Ishikawa (cell line): ENCODE data around the gene AKAP14.

Experiments
- CEBPB ChIP-seq: IDR thresholded peaks from 2 replicates; pipeline ENCODE4 v1.6.1; 2012
- CREB1 ChIP-seq: IDR thresholded peaks from 2 replicates; pipeline ENCODE4 v1.6.1; 2012; ENCODE audit warnings: low read depth
- EGR1 ChIP-seq: IDR thresholded peaks from 2 replicates; pipeline ENCODE4 v1.6.1; 2012
- EP300 ChIP-seq: IDR thresholded peaks from 2 replicates; pipeline ENCODE4 v1.6.1; 2012; ENCODE audit warnings: borderline replicate concordance
- NFIC ChIP-seq: IDR thresholded peaks from 2 replicates; pipeline ENCODE4 v1.6.1; 2012
- RAD21 ChIP-seq: IDR thresholded peaks from 2 replicates; pipeline ENCODE4 v1.6.1; 2012; ENCODE audit warnings: low read depth
- REST ChIP-seq: IDR thresholded peaks from 2 replicates; pipeline ENCODE4 v1.6.1; 2012; ENCODE audit warnings: low read depth, mild to moderate bottlenecking
- TAF1 ChIP-seq: IDR thresholded peaks from 2 replicates; pipeline ENCODE4 v1.6.1; 2012; ENCODE audit warnings: low read depth, mild to moderate bottlenecking
- TCF12 ChIP-seq: IDR thresholded peaks from 2 replicates; pipeline ENCODE4 v1.6.1; 2012; ENCODE audit warnings: low read depth
- TEAD4 ChIP-seq: IDR thresholded peaks from 2 replicates; pipeline ENCODE4 v1.6.1; 2012
- YY1 ChIP-seq: IDR thresholded peaks from 2 replicates; pipeline ENCODE4 v1.6.1; 2012; ENCODE audit warnings: low read depth
- ZBTB7A ChIP-seq: IDR thresholded peaks from 2 replicates; pipeline ENCODE4 v1.6.1; 2012; ENCODE audit warnings: low read depth
- TF ChIP-seq, protein P1 (sequence below): IDR thresholded peaks from 2 replicates; pipeline ENCODE4 v1.6.1; 2012
- TF ChIP-seq, protein P2 (sequence below): IDR thresholded peaks from 2 replicates; pipeline ENCODE4 v1.6.1; 2012

AKAP14 gene

GRCh38 chrX:119880076-119880475, 15.6 kb upstream of the AKAP14 start:
- TF ChIP-seq TCF12 (no peak), ZBTB7A (no peak), REST (no peak), TAF1 (no peak)

DNA sequence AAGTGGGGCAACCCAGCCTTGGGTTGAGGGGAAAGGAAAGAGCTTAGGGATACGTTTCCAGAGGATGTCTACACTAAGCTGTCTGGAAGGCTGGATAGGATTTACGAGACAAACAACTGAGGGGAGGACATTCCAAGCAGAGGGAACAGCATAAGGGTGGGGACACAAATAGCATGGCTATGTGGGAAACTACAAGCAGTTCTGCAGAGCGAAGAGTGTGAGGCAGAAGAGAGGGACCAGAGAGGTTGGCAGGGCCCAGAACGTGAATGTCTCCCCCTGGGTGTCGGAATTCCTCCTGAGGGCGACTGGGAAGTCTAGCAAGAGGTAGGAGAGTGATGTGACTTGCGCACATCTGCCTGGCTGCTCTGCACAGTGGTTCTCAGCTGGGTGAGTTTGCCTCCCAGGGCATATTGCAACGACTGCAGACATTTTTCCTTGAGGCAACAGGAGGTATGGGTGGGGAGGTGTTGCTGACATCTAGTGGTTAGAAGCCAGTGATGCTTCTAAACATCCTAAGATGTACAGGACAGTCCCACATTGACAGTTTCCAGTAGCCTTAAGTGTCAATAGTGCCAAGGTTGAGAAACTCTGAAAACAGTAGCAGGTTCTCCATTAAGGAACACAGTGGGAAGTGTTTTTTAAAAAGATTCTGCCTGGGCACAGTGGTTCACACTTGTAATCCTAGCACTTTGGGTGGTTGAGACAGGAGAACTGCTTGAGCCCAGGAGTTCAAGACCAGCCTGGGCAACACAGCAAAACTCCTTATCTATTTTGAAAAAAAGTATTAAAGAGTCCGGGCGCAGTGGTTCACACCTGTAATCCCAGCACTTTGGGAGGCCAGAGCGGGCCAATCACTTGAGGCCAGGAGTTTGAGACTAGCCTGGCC, 14.9 kb upstream of the AKAP14 start:
- TF ChIP-seq EGR1 (no peak), RAD21 (peak; percentile 33; the same call in 1 of the 2 replicates)

GRCh38 chrX:119885554-119886428, 9.9 kb upstream of the AKAP14 start:
- TF ChIP-seq TAF1 (no peak), TEAD4 (no peak), ZBTB7A (no peak), REST (no peak), RAD21 (no peak), TCF12 (no peak), CREB1 (no peak)
- TF ChIP-seq, protein P1, sequence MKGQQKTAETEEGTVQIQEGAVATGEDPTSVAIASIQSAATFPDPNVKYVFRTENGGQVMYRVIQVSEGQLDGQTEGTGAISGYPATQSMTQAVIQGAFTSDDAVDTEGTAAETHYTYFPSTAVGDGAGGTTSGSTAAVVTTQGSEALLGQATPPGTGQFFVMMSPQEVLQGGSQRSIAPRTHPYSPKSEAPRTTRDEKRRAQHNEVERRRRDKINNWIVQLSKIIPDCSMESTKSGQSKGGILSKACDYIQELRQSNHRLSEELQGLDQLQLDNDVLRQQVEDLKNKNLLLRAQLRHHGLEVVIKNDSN: no peak

DNA sequence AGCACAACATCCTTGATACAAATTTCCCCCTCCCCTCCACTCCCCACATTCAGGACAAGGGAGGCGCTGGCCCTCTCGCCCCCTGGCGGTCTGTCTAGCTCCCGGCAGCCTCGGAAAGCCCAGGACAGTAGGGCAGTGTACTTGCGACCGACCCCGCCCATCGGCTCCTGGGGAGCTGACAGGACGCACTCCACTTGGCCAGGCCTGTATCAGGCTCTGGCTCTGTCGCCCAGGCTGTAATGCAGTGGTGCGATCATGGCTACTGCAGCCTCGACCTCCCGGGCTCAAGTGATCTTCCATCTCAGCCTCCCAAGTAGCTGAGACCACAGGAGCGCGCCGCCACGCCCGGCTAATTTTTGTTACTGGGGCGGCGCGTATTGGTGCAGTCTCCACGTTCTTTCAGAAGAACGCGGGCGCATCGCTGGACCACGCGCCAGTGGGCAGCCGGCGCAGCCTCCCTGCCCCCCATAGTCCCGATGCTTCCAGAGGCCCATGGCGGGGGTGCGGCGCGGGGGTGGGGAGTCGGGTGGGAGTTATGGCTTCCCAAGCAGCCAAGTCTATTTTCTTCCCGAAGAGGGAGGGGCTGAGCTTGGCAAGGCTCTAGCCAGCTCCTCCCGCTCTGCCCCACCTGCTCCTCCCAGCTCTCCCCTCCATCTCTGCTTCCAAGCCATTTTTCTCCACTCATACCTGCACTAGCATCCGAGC, 7.8 kb upstream of the AKAP14 start:
- TF ChIP-seq, protein P2, sequence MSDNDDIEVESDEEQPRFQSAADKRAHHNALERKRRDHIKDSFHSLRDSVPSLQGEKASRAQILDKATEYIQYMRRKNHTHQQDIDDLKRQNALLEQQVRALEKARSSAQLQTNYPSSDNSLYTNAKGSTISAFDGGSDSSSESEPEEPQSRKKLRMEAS: 0 out of 2 replicates have a peak, but pooled peaks have one; percentile 22
- peak; percentile 27; the same call in 1 of the 2 replicates for TF ChIP-seq RAD21
- no peak for TF ChIP-seq CREB1

GRCh38 chrX:119899125-119899524, 3.4 kb downstream of the AKAP14 start:
- TF ChIP-seq REST: no peak
- no peak for TF ChIP-seq EGR1
- TF ChIP-seq EP300: no peak
- TF ChIP-seq, protein P1: no peak
- no peak for TF ChIP-seq TEAD4
- TF ChIP-seq CREB1: no peak
- no peak for TF ChIP-seq TCF12
- TF ChIP-seq CEBPB: no peak
- TF ChIP-seq RAD21: no peak
- no peak for TF ChIP-seq NFIC
- TF ChIP-seq YY1: no peak
